Measurements from ENCODE around the gene TMEM88. TPM values are rescaled to one million over a fixed set of nuclear protein-coding genes. Genes with fewer than 3 reads are reported as not detected.

Gene TMEM88
- polyA plus RNA-seq, 1 donor from 2014 or later = 4.2 TPM

DNA sequence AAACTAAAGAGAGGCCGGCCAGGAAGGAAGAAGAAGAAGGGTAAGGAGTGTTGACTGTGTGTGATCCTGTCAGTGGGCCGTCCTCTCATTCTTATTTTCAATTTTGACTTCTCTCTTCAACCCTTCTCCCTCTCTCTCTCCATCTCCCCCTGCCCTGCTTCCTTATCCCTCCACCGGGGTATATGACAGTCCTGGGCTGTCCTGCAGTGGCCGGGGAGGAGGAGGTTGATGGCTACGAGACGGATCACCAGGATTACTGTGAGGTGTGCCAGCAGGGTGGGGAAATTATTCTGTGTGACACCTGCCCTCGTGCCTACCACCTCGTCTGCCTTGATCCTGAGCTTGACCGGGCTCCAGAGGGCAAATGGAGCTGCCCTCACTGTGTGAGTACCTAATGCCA is 39.4 kb downstream of the TMEM88 start:
- no peaks in the 10 kb centered on the region for H4K20me1 ChIP-seq (ENCODE audit: insufficient read depth)

GRCh38 chr17:7894866-7895265 is 40.0 kb downstream of the TMEM88 start:
- no peak overlapping the region for H3K4me2 ChIP-seq (ENCODE audit: low read length)
- H4K20me1 ChIP-seq (ENCODE audit: insufficient read depth) = no peaks in the 10 kb centered on the region

More for the DNA sequence above, 39.4 kb downstream of the TMEM88 start:
- Histone ChIP-seq H3K4me3 (ENCODE audit: low read length) (no peak overlapping the region), H3K27ac (ENCODE audit: low read length) (no peak overlapping the region), H3K27me3 (ENCODE audit: insufficient read depth, low read depth, low read length) (no peaks in the 10 kb centered on the region), H2AFZ (ENCODE audit: low read depth, low read length) (no peak overlapping the region), H3K4me2 (ENCODE audit: low read length) (no peak overlapping the region), H3K79me2 (replicated peaks; ENCODE audit: insufficient read depth, low read length) (peaks cover 25% of the 10 kb centered on the region), H3K9ac (ENCODE audit: low read length) (no peak overlapping the region), H3K36me3 (ENCODE audit: insufficient read depth, low read length) (peaks cover 4% of the 10 kb centered on the region), H3K9me3 (ENCODE audit: low read length) (no peaks in the 10 kb centered on the region), H3F3A (ENCODE audit: insufficient read depth, low read length, poor library complexity, severe bottlenecking) (no peaks in the 10 kb centered on the region), H3K9me2 (ENCODE audit: insufficient read depth, low read length) (no peaks in the 10 kb centered on the region)
- TF ChIP-seq EZH2 (IDR thresholded peaks at IDR 0.05; ENCODE audit: borderline replicate concordance, insufficient read depth, low read length, poor library complexity, severe bottlenecking) (no peak), POLR2AphosphoS5 (IDR thresholded peaks at IDR 0.05) (no peak), TAF1 (IDR thresholded peaks at IDR 0.05; ENCODE audit: low read depth) (no peak), RAD21 (conservative IDR thresholded peaks at IDR 0.05) (no peak), EP300 (conservative IDR thresholded peaks at IDR 0.05; ENCODE audit: poor library complexity, severe bottlenecking) (no peak), SMC3 (conservative IDR thresholded peaks at IDR 0.05; ENCODE audit: poor library complexity) (no peak), MXI1 (conservative IDR thresholded peaks at IDR 0.05; ENCODE audit: poor library complexity, severe bottlenecking) (no peak)
- TF ChIP-seq, protein P1, sequence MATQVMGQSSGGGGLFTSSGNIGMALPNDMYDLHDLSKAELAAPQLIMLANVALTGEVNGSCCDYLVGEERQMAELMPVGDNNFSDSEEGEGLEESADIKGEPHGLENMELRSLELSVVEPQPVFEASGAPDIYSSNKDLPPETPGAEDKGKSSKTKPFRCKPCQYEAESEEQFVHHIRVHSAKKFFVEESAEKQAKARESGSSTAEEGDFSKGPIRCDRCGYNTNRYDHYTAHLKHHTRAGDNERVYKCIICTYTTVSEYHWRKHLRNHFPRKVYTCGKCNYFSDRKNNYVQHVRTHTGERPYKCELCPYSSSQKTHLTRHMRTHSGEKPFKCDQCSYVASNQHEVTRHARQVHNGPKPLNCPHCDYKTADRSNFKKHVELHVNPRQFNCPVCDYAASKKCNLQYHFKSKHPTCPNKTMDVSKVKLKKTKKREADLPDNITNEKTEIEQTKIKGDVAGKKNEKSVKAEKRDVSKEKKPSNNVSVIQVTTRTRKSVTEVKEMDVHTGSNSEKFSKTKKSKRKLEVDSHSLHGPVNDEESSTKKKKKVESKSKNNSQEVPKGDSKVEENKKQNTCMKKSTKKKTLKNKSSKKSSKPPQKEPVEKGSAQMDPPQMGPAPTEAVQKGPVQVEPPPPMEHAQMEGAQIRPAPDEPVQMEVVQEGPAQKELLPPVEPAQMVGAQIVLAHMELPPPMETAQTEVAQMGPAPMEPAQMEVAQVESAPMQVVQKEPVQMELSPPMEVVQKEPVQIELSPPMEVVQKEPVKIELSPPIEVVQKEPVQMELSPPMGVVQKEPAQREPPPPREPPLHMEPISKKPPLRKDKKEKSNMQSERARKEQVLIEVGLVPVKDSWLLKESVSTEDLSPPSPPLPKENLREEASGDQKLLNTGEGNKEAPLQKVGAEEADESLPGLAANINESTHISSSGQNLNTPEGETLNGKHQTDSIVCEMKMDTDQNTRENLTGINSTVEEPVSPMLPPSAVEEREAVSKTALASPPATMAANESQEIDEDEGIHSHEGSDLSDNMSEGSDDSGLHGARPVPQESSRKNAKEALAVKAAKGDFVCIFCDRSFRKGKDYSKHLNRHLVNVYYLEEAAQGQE (IDR thresholded peaks at IDR 0.05; ENCODE audit: borderline replicate concordance) = no peak
- TF ChIP-seq, protein P2, sequence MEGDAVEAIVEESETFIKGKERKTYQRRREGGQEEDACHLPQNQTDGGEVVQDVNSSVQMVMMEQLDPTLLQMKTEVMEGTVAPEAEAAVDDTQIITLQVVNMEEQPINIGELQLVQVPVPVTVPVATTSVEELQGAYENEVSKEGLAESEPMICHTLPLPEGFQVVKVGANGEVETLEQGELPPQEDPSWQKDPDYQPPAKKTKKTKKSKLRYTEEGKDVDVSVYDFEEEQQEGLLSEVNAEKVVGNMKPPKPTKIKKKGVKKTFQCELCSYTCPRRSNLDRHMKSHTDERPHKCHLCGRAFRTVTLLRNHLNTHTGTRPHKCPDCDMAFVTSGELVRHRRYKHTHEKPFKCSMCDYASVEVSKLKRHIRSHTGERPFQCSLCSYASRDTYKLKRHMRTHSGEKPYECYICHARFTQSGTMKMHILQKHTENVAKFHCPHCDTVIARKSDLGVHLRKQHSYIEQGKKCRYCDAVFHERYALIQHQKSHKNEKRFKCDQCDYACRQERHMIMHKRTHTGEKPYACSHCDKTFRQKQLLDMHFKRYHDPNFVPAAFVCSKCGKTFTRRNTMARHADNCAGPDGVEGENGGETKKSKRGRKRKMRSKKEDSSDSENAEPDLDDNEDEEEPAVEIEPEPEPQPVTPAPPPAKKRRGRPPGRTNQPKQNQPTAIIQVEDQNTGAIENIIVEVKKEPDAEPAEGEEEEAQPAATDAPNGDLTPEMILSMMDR (IDR thresholded peaks at IDR 0.05; ENCODE audit: poor library complexity, severe bottlenecking) = no peak

More at GRCh38 chr17:7894866-7895265, 40.0 kb downstream of the TMEM88 start:
- no peak for TF ChIP-seq SMC3 (conservative IDR thresholded peaks at IDR 0.05; ENCODE audit: poor library complexity)
- no peak for TF ChIP-seq TAF1 (IDR thresholded peaks at IDR 0.05; ENCODE audit: low read depth)
- TF ChIP-seq, protein P2 (IDR thresholded peaks at IDR 0.05; ENCODE audit: poor library complexity, severe bottlenecking) = no peak
- no peak overlapping the region for H2AFZ ChIP-seq (ENCODE audit: low read depth, low read length)
- no peaks in the 10 kb centered on the region for H3K9me2 ChIP-seq (ENCODE audit: insufficient read depth, low read length)
- peaks cover 18% of the 10 kb centered on the region for H3K79me2 ChIP-seq (replicated peaks; ENCODE audit: insufficient read depth, low read length)
- no peak overlapping the region for H3K9ac ChIP-seq (ENCODE audit: low read length)
- no peaks in the 10 kb centered on the region for H3K27me3 ChIP-seq (ENCODE audit: insufficient read depth, low read depth, low read length)
- peaks cover 7% of the 10 kb centered on the region for H3K36me3 ChIP-seq (ENCODE audit: insufficient read depth, low read length)
- H3F3A ChIP-seq (ENCODE audit: insufficient read depth, low read length, poor library complexity, severe bottlenecking) = no peaks in the 10 kb centered on the region
- H3K27ac ChIP-seq (ENCODE audit: low read length) = no peak overlapping the region
- H3K4me3 ChIP-seq (ENCODE audit: low read length) = no peak overlapping the region
- H3K9me3 ChIP-seq (ENCODE audit: low read length) = no peaks in the 10 kb centered on the region

All from neural cell (in vitro differentiated cells).